CD4-positive, alpha-beta T cell treated with Interleukin-15 for 4 hours (primary cell): ENCODE measurements around the gene DNAH9.
"Not testable (repeated sequence)": the region's sequence is repeated elsewhere in the genome, so short reads cannot be mapped to it uniquely, and the experiment has no call there.

Experiments
- DNase-seq: peaks from one replicate; pipeline ENCODE4 v3.0.0-alpha.2; 2020; ENCODE audit warnings: low spot score

Gene DNAH9

DNA sequence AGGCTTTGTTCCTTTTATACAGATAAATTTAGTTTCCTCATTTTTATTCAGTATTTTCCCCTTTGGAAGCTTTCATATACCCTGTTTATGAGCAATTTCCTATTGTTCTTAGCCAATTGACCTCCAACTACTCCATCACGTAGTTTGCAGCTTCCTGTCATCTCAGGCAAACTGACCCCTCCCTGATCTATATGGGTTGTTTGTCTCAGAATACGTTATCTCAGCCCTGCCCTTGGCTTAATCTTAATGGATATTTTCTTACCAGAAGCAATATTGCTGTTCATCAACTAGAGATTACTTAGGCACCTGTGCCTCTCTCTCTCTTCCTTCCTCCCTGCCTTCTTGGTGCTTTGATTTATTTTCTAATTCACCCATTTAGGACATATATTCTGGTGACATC lies 317.8 kb downstream of the DNAH9 start:
- no peak for DNase-seq

GRCh38 chr17:11917415-11917814 lies 319.1 kb downstream of the DNAH9 start:
- DNase-seq, result no peak

- DNase-seq, result no peak
Observed at GRCh38 chr17:11921296-11921695, 323.0 kb downstream of the DNAH9 start.

- no peak for DNase-seq
Observed at GRCh38 chr17:11922638-11923037, 324.4 kb downstream of the DNAH9 start.

- DNase-seq, result no peak
Observed at GRCh38 chr17:11924076-11924475, 325.8 kb downstream of the DNAH9 start.

GRCh38 chr17:11925262-11926021 lies 327.2 kb downstream of the DNAH9 start:
- no peak for DNase-seq

DNA sequence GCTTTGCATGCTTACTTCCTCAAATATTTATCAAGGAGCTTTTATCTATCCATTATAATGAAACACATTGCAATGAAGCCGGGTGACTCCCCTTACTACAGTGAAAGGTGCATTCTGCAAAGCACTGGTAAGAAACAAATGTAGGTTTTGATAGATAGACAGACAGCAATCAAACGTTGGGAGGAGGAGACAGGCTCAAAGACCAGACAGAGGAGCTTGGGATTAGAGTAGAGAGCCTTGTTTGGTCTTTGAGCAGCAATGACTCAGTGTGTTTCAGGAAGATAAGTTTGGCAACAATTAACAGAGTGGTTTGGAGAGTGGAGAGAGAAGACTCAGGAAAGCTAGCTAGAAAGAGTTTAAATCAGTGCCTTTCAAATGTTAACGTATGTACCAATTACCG lies 330.2 kb downstream of the DNAH9 start:
- DNase-seq, result no peak

DNA sequence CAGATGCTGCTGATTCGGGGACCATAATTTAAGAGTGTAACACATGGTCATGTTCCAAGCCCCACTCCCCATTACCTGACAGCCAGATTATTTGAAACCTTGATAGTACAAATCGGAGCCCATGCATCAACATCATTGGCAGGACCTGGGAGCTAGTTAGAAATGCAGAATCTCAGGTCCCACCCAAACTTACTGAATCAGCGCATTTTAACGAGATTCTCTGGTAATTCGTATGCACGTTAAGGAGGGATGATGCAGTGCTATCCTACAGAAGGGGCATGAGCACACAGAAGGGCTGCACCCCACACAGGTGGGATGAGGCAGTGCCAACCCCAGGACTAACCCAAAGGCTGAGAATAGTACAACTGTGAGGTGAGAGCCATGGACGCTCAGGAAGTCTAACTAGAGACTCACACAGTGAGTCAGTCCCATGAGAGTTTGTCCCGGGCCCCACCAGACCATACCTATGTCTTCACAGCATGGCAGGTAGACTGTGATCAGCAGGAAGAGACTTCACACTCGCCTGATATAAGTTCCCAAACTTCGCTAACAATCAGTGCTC lies 334.1 kb downstream of the DNAH9 start:
- DNase-seq, result no peak

DNA sequence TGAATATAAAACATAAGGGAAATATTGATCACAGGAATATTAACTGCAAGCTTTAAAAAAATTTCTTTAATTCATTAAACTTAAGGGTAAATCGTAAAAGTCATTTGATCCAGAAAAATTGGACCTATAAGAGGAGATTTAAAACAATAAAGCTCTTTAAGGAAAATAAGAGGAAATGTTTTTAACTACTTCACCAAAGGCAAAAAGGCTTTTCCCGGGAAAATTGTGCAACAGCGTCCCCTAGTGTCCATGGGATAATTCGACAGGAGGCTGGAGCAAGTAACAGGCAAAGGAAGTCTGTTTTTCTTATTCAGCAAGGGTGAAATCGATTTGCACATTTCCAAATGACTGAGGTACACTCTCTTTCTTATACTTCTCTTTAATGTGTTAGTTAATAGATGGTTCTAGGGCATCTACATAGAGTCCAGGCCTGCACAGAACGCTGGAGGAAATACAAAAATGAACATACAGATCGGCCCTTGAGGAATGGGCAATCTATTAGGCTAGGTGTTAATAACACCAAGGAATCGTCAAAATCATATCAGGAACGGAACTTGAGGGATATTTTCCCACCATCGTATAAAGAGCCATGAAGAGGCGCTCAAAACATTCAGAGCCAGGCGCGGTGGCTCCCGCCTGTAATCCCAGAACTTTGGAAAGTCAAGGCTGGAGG lies 337.6 kb downstream of the DNAH9 start:
- no peak for DNase-seq

- DNase-seq, result no peak
Observed at GRCh38 chr17:11940904-11941303, 342.6 kb downstream of the DNAH9 start.

GRCh38 chr17:11943086-11943485 lies 344.8 kb downstream of the DNAH9 start:
- DNase-seq, result not testable (repeated sequence)

DNA sequence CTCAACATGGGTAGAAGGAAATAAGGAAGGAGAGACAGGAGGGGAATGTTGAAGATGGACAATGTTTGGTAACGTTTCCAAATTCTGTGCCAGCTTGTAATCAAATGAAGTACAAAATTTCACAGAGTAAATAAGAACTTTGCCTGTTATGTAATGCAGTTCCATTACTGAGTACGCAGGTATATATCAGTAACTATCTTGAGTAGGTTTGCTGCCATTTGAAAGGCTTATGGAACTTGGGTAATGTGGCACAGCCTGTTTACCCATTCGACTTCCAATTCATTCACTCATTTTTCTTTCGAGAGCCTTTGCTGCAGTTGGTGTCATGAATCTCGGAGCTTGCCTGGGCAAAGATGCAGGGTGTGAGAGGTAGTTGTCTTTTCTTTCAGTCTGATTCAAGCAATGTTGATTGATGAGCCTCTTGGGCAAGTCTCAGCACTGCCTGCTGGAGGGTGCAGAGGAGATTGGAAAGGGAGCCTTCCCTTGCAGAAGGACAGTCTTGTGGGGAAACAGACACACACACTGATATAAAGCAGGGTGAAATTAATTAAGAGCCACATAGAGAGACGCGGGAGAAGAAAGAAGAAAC lies 345.6 kb downstream of the DNAH9 start:
- no peak for DNase-seq

GRCh38 chr17:11944587-11944986 lies 346.3 kb downstream of the DNAH9 start:
- no peak for DNase-seq

- DNase-seq, result no peak
Observed at GRCh38 chr17:11948789-11949188, 350.5 kb downstream of the DNAH9 start.

DNA sequence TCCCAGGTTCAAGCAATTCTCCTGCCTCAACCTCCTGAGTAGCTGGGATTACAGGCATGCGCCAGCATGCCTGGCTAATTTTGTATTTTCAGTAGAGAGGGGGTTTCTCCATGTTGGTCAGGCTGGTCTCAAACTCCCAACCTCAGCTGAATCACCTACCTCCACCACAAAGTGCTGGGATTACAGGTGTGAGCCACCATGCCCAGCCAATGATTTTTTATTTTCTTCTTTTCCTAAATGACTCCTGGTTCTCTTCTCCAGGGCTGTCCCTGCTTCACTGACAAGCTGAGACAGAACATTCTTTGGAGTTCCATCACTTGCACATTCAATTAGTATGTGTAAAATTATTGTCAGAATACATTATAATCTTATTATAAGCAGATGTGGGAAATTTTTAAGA lies 351.3 kb downstream of the DNAH9 start:
- DNase-seq, result not testable (repeated sequence)

DNA sequence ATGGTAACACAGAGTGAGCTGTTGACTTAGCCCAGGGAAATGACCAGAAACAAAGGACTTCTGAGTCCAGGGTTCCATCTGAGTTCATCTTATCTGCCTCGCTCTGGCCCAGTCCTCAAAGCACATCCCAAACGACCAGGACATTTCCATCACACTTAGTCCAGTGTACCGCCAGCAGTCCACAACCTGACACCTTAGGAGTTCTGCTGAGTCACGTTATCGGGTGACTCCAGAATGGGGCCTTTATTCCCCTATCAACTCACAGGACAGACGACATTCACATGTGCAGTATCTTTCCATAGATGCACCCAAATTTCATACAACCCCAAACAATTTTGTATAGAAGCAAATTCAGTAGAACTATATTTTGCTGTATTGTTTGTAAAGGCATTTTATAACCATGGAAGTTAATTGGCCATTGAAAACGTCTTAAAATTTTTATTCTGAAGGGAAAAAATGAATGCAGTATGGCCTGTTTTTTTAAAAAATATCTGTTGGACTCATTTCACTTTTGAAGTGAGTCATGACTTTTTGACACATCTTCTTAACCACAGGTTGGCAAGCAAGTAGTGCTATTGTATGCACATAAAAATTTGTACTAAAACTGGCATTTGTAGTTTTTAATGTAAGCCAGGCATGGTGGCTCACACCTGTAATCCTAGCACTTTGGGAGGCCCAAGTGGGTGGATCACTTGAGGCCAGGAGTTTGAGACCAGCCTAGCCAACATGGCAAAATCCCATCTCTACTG lies 352.7 kb downstream of the DNAH9 start:
- no peak for DNase-seq

- DNase-seq, result no peak
Observed at GRCh38 chr17:11952610-11953009, 354.3 kb downstream of the DNAH9 start.

DNA sequence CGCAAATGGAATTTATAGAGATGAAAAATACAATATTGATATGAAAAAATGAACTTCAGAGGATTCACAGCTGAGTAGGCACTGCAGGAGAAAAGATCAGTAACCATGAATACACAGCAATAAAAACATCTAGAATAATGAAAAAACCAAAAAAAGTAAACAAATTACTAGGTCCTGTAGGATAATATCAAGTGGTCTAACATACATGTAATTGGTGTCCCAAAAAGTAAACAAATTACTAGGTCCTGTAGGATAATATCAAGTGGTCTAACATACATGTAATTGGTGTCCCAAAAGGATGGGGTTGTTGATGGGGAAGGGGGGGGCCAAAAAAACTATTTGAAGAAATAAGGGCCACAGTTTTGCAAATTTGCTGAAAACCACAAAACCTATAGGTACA lies 355.7 kb downstream of the DNAH9 start:
- DNase-seq, result no peak

DNA sequence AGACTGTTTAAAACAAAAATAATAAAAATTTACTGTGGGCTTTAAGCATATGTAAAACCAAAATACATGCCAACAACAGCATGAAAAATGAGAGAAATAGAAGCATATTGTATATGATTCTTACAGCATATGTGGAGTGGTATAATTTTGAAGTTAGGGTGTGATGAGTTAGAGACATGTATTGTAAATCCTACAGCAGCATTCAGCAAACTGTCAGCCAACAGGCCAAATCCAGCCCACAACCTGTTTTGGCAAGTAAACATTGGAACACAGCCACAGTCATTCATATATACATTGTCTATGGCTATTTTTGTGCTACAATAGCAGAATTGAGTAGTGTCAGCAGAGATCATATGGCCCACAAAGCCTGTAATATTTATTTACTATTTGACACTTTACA lies 356.7 kb downstream of the DNAH9 start:
- no peak for DNase-seq

GRCh38 chr17:11969565-11969964 lies 371.3 kb downstream of the DNAH9 start:
- DNase-seq, result no peak

- DNase-seq, result not testable (repeated sequence)
Observed at GRCh38 chr17:11972741-11973140, 374.5 kb downstream of the DNAH9 start.

GRCh38 chr17:11979795-11980194 lies 381.5 kb downstream of the DNAH9 start:
- no peak for DNase-seq
